Tibial nerve (tissue), 4 donors: ENCODE data around the gene NCOA1.

Source experiments
- CTCF ChIP-seq, 5 experiments: fragments of 200-600 bp in 3 of 5; fragments of 450-650 bp in 2 of 5; sonication (generic) in 3 of 5; IDR thresholded peaks; one replicate each; pipeline ENCODE4 v1.5.1; 2016 to 2019; ENCODE audit warnings: antibody characterized with exemption in 5 of 5, mild to moderate bottlenecking in 3 of 5, moderate library complexity in 2 of 5
- EP300 ChIP-seq, 2 donors: sonication (generic); formaldehyde crosslinking; IDR thresholded peaks; one replicate each; pipeline ENCODE4 v1.6.1; 2017; ENCODE audit warnings: antibody characterized with exemption in 2 of 2, mild to moderate bottlenecking in 1 of 2
- POLR2A ChIP-seq, 2 donors: fragments of 450-650 bp; IDR thresholded peaks; one replicate each; pipeline ENCODE4 v1.6.1; 2017; ENCODE audit warnings: antibody characterized with exemption in 2 of 2, mild to moderate bottlenecking in 2 of 2, moderate library complexity in 2 of 2

GRCh38 chr2:24620936-24621335 is 129.9 kb downstream of the NCOA1 start:
- no peak for TF ChIP-seq CTCF (IDR thresholded peaks at IDR 0.05)
- no peak for TF ChIP-seq POLR2A (IDR thresholded peaks at IDR 0.05)
- no peak for TF ChIP-seq EP300 (IDR thresholded peaks at IDR 0.05)
